GM18951 (cell line): ENCODE data around the gene ZFPM1.

Experiments
- POLR2A ChIP-seq: IDR thresholded peaks from 4 replicates; pipeline ENCODE4 v1.6.1; 2011; ENCODE audit warnings: mild to moderate bottlenecking; ENCODE audit not compliant: insufficient read length, insufficient read depth; ENCODE audit errors: extremely low read depth
- in situ Hi-C: fragments of 300-500 bp; cut with MboI; formaldehyde crosslinking; loops from one replicate; pipeline ENCODE4 v1.12.0; 2022; ENCODE audit warnings: low sequenced_read_pairs, mixed read lengths, inconsistent platforms; ENCODE audit not compliant: unreplicated experiment

Gene ZFPM1

DNA sequence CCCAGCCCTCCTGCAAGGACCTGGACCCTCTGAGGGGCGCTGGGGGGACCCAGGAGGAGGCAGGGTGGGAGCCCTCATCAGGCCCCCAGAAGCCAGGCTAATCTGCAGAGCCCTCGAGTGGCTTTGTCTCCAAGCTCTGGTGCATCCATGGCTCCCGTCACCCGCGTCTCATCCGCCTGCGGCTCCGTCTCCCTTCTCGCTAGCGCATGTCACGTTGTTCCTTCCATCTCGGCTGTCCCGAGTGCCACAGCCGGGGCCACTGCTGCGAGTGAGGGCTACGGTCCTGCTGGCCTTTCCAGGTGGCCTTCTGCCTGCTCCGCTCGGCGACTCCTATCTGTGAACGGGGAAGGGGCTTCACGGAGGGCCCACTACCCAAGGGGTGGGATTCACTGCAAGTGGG is 53.6 kb downstream of the ZFPM1 start:
- TF ChIP-seq POLR2A = no peak
- in situ Hi-C loops = no loop called here

- in situ Hi-C loops = no loop called here
- no peak for TF ChIP-seq POLR2A
Measured at GRCh38 chr16:88507231-88507743, 54.2 kb downstream of the ZFPM1 start.

DNA sequence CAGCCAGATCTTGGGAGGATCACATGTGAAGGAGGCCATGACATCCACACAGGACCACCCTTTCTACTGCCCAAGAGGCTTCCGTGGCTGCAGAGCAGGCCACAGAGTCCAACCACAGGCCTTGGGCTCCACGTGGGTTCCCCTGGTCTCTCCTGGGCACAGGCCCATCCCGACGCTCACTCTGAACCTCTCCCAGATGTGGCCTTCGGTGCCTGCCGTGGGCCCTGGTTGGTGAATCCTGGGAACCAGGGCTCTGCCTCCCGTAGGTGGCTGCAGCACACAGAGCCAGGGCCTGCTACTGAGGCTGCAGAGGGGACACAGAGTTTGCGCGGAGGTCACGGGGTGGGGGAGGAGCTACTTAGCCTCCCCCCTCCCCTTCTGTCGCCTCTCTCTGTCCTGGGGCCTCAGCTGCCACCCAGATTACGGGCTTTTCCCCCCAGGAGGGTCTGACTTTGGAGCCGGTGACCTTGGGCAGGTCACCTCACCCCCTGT is 55.3 kb downstream of the ZFPM1 start:
- no peak for TF ChIP-seq POLR2A
- in situ Hi-C loops = no loop called here

- in situ Hi-C loops = no loop called here
- TF ChIP-seq POLR2A = no peak
Measured at GRCh38 chr16:88508868-88509748, 56.0 kb downstream of the ZFPM1 start.

GRCh38 chr16:88509749-88510069 is 56.6 kb downstream of the ZFPM1 start:
- in situ Hi-C loops = no loop called here
- TF ChIP-seq POLR2A = no peak

- in situ Hi-C loops = no loop called here
- no peak for TF ChIP-seq POLR2A
Measured at GRCh38 chr16:88510091-88510994, 57.3 kb downstream of the ZFPM1 start.

DNA sequence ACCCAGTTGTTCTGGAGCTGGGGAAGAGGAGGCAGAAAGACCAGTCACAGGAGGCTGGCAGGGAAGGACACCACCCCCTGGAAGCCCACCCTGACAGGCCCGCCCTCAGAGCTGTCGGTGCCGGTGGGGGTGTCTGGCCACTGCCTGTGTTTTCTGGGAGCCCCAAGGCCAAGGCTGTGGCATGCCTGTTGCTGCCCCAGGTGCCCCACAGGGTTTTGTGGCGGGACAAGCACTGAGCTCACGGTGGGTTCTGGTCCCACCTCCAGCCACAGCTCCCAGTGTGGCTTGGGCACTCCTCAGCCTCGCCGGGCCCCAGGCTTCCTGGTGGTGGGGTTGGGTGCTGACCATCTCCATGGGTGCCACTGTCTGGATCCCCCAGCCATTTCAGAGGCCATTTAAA is 58.0 kb downstream of the ZFPM1 start:
- in situ Hi-C loops = no loop called here
- TF ChIP-seq POLR2A = no peak

DNA sequence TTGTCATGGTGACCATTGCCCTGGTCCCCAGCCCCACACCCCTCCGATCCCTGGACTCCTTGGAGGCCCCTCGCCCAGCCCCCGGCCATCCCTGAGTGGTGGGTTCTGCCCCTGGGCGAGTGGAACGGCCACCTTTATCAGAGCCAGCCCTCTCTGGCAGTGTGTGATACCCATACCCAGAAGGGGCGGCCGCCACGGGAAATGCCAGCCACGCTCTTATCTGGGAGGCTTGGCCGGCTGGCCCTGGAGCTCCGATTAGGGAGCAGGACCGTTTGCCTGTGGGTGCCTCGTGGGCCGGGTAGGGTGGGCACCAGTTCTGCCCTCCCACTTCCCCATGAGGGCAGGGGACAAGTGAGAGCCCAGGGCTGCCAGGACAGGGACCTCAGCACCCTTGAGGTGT is 58.8 kb downstream of the ZFPM1 start:
- TF ChIP-seq POLR2A = no peak

GRCh38 chr16:88512728-88513696 is 59.9 kb downstream of the ZFPM1 start:
- no peak for TF ChIP-seq POLR2A
- in situ Hi-C loops = no loop called here

More for the DNA sequence above, 58.8 kb downstream of the ZFPM1 start:
- in situ Hi-C loops = no loop called here

- no peak for TF ChIP-seq POLR2A
- in situ Hi-C loops = no loop called here
Measured at GRCh38 chr16:88514070-88514469, 61.0 kb downstream of the ZFPM1 start.

- in situ Hi-C loops = no loop called here
- no peak for TF ChIP-seq POLR2A
Measured at GRCh38 chr16:88514526-88515232, 61.6 kb downstream of the ZFPM1 start.

DNA sequence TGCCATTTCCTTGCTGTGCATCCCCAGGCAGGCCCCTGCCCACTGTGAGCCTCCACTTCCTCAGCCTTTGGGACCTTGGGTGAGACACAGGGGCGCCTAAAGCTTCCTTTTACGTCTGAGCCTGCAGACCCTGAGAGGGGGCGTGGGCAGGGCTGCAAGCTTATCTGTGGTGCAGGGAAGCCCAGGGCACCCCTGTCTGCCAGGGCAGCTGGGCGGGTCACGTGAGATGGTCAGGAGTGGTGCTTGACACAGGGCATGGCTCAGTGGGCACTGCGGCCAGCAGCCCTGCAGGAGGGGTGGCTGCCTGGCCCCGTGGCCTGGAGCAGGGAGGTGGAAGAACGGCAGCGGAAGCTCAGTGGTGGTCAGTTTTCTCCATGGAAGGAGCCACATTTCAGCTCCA is 62.3 kb downstream of the ZFPM1 start:
- no peak for TF ChIP-seq POLR2A
- in situ Hi-C loops = no loop called here
